ENCODE measurements around the gene CYB561. TPM values are rescaled to one million over a fixed set of nuclear protein-coding genes. Genes with fewer than 3 reads are reported as not detected.

Gene CYB561
- total and polyA plus RNA-seq, 4 donors, result 41.2 to 97.9 (median 45.8) TPM

GRCh38 chr17:63421681-63422645 is 24.1 kb downstream of the CYB561 start:
- Histone ChIP-seq H3K4me1 (ENCODE audit: control insufficient read depth in 5 of 5, insufficient read depth in 5 of 5, low read length in 5 of 5) (peaks cover 0 to 8% (median 0%) of the 10 kb centered on the region in 5 donors), H3K36me3 (ENCODE audit: control insufficient read depth in 4 of 4, insufficient read depth in 4 of 4, low read length in 4 of 4) (peaks cover 0 to 45% (median 21%) of the 10 kb centered on the region in 4 donors), H3K27ac (ENCODE audit: low read depth in 1 of 2, low read length in 1 of 2) (no peak overlapping the region), H3K4me3 (no peak overlapping the region), H3K9ac (ENCODE audit: insufficient read depth in 1 of 2, low read length in 2 of 2) (no peak overlapping the region), H3K9me3 (ENCODE audit: control insufficient read depth in 4 of 4, insufficient read depth in 3 of 4, low read length in 3 of 4) (no peaks in the 10 kb centered on the region), H3K27me3 (ENCODE audit: control insufficient read depth in 3 of 3, insufficient read depth in 3 of 3, low read length in 2 of 3) (no peaks in the 10 kb centered on the region)
- no peak for DNase-seq
- TF ChIP-seq CTCF (IDR thresholded peaks at IDR 0.05; ENCODE audit: control extremely low read depth, extremely low read depth), result no peak
- WGBS, 2 donors, result 94 to 97% methylated on average over 25 of the region's 25 CpGs
- no peak for ATAC-seq (ENCODE audit: insufficient read depth, low FRiP score)

- TF ChIP-seq CTCF (IDR thresholded peaks at IDR 0.05; ENCODE audit: control extremely low read depth, extremely low read depth), result no peak
- H3K27ac ChIP-seq (ENCODE audit: low read depth in 1 of 2, low read length in 1 of 2), result no peak overlapping the region
- no peaks in the 10 kb centered on the region for H3K27me3 ChIP-seq (ENCODE audit: control insufficient read depth in 3 of 3, insufficient read depth in 3 of 3, low read length in 2 of 3)
- WGBS, 2 donors, result 96% methylated on average over 25 of the region's 25 CpGs
- H3K9me3 ChIP-seq (ENCODE audit: control insufficient read depth in 4 of 4, insufficient read depth in 3 of 4, low read length in 3 of 4), result no peaks in the 10 kb centered on the region
- peaks cover 0 to 52% (median 21%) of the 10 kb centered on the region in 4 donors for H3K36me3 ChIP-seq (ENCODE audit: control insufficient read depth in 4 of 4, insufficient read depth in 4 of 4, low read length in 4 of 4)
- DNase-seq, result no peak
- H3K9ac ChIP-seq (ENCODE audit: insufficient read depth in 1 of 2, low read length in 2 of 2), result no peak overlapping the region
- H3K4me3 ChIP-seq, result no peak overlapping the region
- ATAC-seq (ENCODE audit: insufficient read depth, low FRiP score), result no peak
- H3K4me1 ChIP-seq (ENCODE audit: control insufficient read depth in 5 of 5, insufficient read depth in 5 of 5, low read length in 5 of 5), result peaks cover 0 to 8% (median 0%) of the 10 kb centered on the region in 5 donors
Observed at GRCh38 chr17:63420868-63421680, 25.0 kb downstream of the CYB561 start.

GRCh38 chr17:63419949-63420867 is 25.9 kb downstream of the CYB561 start:
- Histone ChIP-seq H3K36me3 (ENCODE audit: control insufficient read depth in 4 of 4, insufficient read depth in 4 of 4, low read length in 4 of 4) (peaks cover 0 to 60% (median 24%) of the 10 kb centered on the region in 4 donors), H3K27me3 (ENCODE audit: control insufficient read depth in 3 of 3, insufficient read depth in 3 of 3, low read length in 2 of 3) (no peaks in the 10 kb centered on the region), H3K27ac (ENCODE audit: low read depth in 1 of 2, low read length in 1 of 2) (peak overlapping the region in 1 of 2 donors; percentile 6), H3K4me1 (ENCODE audit: control insufficient read depth in 5 of 5, insufficient read depth in 5 of 5, low read length in 5 of 5) (peaks cover 0 to 8% (median 0%) of the 10 kb centered on the region in 5 donors), H3K4me3 (no peak overlapping the region), H3K9me3 (ENCODE audit: control insufficient read depth in 4 of 4, insufficient read depth in 3 of 4, low read length in 3 of 4) (no peaks in the 10 kb centered on the region), H3K9ac (ENCODE audit: insufficient read depth in 1 of 2, low read length in 2 of 2) (no peak overlapping the region)
- no peak for ATAC-seq (ENCODE audit: insufficient read depth, low FRiP score)
- no peak for TF ChIP-seq CTCF (IDR thresholded peaks at IDR 0.05; ENCODE audit: control extremely low read depth, extremely low read depth)
- WGBS, 2 donors, result 35 to 60% methylated on average over 23 of the region's 23 CpGs
- no peak for DNase-seq

Measured in lung (tissue), 12 donors.